GM23248 (cell line): ENCODE data around the gene ACAT2.

Experiments used
- EZH2 ChIP-seq: fragments of 200-600 bp; sonication (generic); IDR thresholded peaks from 2 replicates; pipeline ENCODE4 v1.6.1; 2018; ENCODE audit warnings: antibody characterized with exemption, mild to moderate bottlenecking; ENCODE audit not compliant: insufficient read depth, poor library complexity, severe bottlenecking
- EZH2phosphoT487 ChIP-seq: fragments of 200-600 bp; sonication (generic); IDR thresholded peaks from 2 replicates; pipeline ENCODE4 v1.6.1; 2018; ENCODE audit warnings: antibody characterized with exemption, moderate library complexity, mild to moderate bottlenecking, low read depth; ENCODE audit not compliant: insufficient read depth

GRCh38 chr6:159730332-159730676, 31.5 kb upstream of the ACAT2 start:
- TF ChIP-seq EZH2 (no peak), EZH2phosphoT487 (no peak)
